Fibroblast of peridontal ligament (primary cell): ENCODE results near the gene FOXO3B.
"Not testable (repeated sequence)": the region's sequence is repeated elsewhere in the genome, so short reads cannot be mapped to it uniquely, and the experiment has no call there.

Experiments used
- DNase-seq: peaks from one replicate; pipeline ENCODE4 v3.0.0-alpha.2; 2010; ENCODE audit errors: extremely low read depth

FOXO3B gene

GRCh38 chr17:18650094-18650493 lies 32.0 kb downstream of the FOXO3B start:
- not testable (repeated sequence) for DNase-seq

DNA sequence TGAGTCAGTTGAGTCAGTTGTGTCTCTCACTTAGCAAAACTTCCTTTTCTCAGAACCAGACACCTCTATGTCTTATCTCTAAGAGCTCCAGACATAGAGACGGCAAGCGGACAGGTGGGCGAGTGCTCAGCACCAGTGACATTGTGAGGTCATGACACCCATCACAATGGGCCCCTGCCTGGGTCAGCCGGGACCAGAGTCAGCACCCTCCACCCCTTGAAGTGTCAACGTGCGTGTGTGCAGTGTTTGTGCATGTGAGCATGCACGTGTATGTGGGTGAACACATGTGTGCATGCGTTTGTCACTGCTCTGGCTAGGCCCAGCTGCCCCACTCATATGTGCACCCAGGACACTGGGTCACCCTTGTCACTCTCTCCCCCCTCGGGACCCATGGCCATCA lies 37.8 kb downstream of the FOXO3B start, which contains the start of gene TBC1D28:
Gene TBC1D28, minus strand, starts transcription at position 101 of the 400 bp plus-strand sequence. CDS start 3,039 bp downstream, outside the sequence.
- DNase-seq, result not testable (repeated sequence)

GRCh38 chr17:18643124-18643523 lies 39.0 kb downstream of the FOXO3B start:
- DNase-seq, result not testable (repeated sequence)

- DNase-seq, result not testable (repeated sequence)
Observed at GRCh38 chr17:18638357-18638756, 43.8 kb downstream of the FOXO3B start.

- DNase-seq, result not testable (repeated sequence)
Observed at GRCh38 chr17:18636237-18636636, 45.9 kb downstream of the FOXO3B start.

- not testable (repeated sequence) for DNase-seq
Observed at GRCh38 chr17:18635773-18636172, 46.3 kb downstream of the FOXO3B start.

GRCh38 chr17:18634550-18635263 lies 47.4 kb downstream of the FOXO3B start:
- not testable (repeated sequence) for DNase-seq
